Iris pigment epithelial cell (primary cell): ENCODE results near the gene NDUFC1.
A peak's percentile ranks its signal among the peaks of the same experiment; 100 is the strongest.

ENCODE experiments used
- DNase-seq: peaks from one replicate; pipeline ENCODE4 v3.0.0-alpha.2; 2011; ENCODE audit warnings: low read depth

The NDUFC1 gene

GRCh38 chr4:139247241-139247640 is 55.0 kb downstream of the NDUFC1 start:
- peak; percentile 61 for DNase-seq

DNA sequence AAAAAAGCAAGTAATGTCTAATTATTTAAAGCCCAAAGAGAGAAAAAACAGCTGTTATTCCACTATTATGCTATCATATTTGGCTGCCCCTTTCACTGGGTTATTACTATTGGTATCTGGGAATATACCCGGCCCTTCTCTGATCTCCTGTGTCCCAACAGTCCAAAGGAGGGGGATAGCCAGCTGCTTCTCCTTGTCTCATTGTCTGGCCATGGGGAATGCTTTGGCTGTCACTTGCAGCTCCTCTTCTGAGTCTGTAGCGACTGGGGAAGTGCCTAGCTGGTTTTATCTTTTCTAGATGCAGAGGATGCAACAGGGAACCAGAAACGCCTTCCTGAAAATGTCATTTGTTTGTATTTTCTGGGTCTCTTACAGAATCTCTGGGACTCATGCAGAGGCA is 56.1 kb downstream of the NDUFC1 start:
- no peak for DNase-seq

- DNase-seq: peak; percentile 40
Measured at GRCh38 chr4:139245590-139245989, 56.7 kb downstream of the NDUFC1 start.

DNA sequence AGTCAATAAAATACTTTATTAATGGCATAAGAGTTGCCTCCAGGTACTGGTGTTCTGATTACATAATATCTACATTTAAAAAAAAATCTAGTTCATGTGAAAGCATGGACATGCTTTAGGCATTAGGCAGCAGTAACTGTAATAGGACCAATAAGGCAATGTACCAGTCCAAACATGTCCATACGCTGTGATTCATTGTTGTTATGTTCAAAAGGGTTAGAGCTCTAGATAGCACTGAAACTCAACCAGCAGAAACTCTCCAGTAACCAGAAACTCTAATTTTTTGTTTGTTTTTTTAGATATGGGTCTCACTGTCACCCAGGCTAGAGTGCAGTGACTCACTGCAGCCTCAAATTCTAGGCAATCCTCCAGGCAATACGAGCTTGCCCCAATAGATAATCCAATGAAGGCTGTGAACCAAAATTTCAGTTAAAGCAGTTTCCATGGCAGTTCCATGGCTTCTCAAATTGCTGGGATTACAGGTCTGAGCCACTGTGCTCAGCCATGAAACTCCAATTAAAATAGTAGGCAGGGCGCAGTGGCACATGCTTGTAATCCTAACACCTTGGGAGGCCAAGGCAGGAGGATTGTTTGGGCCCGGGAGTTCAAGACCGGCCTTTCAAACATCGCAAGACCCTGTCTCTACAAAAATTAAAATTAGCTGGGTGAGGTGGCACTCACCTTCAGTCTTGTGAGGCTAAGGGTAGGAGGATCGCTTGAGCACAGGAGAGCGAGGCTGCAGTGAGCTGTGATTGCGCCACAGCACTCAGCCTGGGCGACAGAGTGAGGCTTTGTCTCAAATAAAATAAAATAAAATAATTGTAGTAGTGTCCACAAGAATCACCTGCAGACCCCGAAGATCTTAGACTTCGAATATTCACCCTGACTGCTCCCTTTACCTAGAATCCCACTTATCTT is 58.6 kb downstream of the NDUFC1 start:
- peak; percentile 99 for DNase-seq

GRCh38 chr4:139242511-139243051 is 59.7 kb downstream of the NDUFC1 start:
- DNase-seq: peak; percentile 88

- DNase-seq: no peak
Measured at GRCh38 chr4:139241784-139242151, 60.5 kb downstream of the NDUFC1 start.

- no peak for DNase-seq
Measured at GRCh38 chr4:139241086-139241783, 61.0 kb downstream of the NDUFC1 start.
